SU-DHL-6 (cell line): ENCODE data around the gene PSMG2.

Source experiments
- CTCF ChIP-seq: fragments of 200-600 bp; sonication (generic); IDR thresholded peaks from one replicate; pipeline ENCODE4 v1.5.1; 2017; ENCODE audit warnings: antibody characterized with exemption, mild to moderate bottlenecking, low read length, moderate library complexity; ENCODE audit not compliant: insufficient read depth, poor library complexity, severe bottlenecking
- EZH2phosphoT487 ChIP-seq: fragments of 200-600 bp; sonication (generic), shearing (Covaris generic); conservative IDR thresholded peaks from 2 replicates; pipeline ENCODE4 v1.6.1; 2018; ENCODE audit warnings: mild to moderate bottlenecking, antibody characterized with exemption, low read length, moderate library complexity, mixed read lengths

GRCh38 chr18:12769644-12770440 is 67.0 kb downstream of the PSMG2 start:
- no peak for TF ChIP-seq CTCF
- no peak for TF ChIP-seq EZH2phosphoT487
